ENCODE data around the gene KRTAP24-1. TPM values are rescaled to one million over a fixed set of nuclear protein-coding genes. Genes with fewer than 3 reads are reported as not detected.

The KRTAP24-1 gene
- total and polyA plus RNA-seq, 8 donors = not detected

- 90 to 100% (median 94%) methylated on average over 1 of the region's 1 CpG for WGBS, 5 donors
These were observed 50.7 kb downstream of the KRTAP24-1 start for GRCh38 chr21:30232011-30232410.

More at GRCh38 chr21:30232011-30232410, 50.7 kb downstream of the KRTAP24-1 start:
- no peaks in the 10 kb centered on the region for H3K9me3 ChIP-seq
- H3K27me3 ChIP-seq = no peaks in the 10 kb centered on the region
- H3K36me3 ChIP-seq = no peaks in the 10 kb centered on the region
- no peak for DNase-seq
- TF ChIP-seq POLR2AphosphoS5 (IDR thresholded peaks at IDR 0.05) (no peak), POLR2A (IDR thresholded peaks at IDR 0.05) (no peak), EP300 (IDR thresholded peaks at IDR 0.05) (no peak), CTCF (IDR thresholded peaks at IDR 0.05) (no peak)
- intact Hi-C loops (cut with DNase I; ENCODE audit: low total_unique reads) = no loop called here
- H3K27ac ChIP-seq = no peak overlapping the region
- peaks cover 0 to 6% (median 1%) of the 10 kb centered on the region in 4 donors for H3K4me1 ChIP-seq
- no peak overlapping the region for H3K4me3 ChIP-seq

Other genes with a start within 250 kb of the KRTAP24-1 start
- not detected for gene CLDN17, start 116.1 kb downstream of the KRTAP24-1 start, total RNA-seq
- under 1 TPM in 1 of 3 donors, not detected in 2; 0.40 TPM for gene CLDN17, start 116.1 kb downstream of the KRTAP24-1 start, polyA plus RNA-seq
- 1 to 10 TPM in 1 of 5 donors, under 1 TPM in 1, not detected in 3; 0.89 to 4.1 TPM for gene CLDN8, start 66.9 kb downstream of the KRTAP24-1 start, total RNA-seq
- 1 to 10 TPM in 1 of 3 donors, not detected in 2; 2.1 TPM for gene CLDN8, start 66.9 kb downstream of the KRTAP24-1 start, polyA plus RNA-seq
- not detected for gene KRTAP25-1, start 6.6 kb upstream of the KRTAP24-1 start, total RNA-seq
- not detected for gene KRTAP25-1, start 6.6 kb upstream of the KRTAP24-1 start, polyA plus RNA-seq
- not detected for gene KRTAP26-1, start 37.4 kb upstream of the KRTAP24-1 start, total RNA-seq
- gene KRTAP26-1, start 37.4 kb upstream of the KRTAP24-1 start, polyA plus RNA-seq = not detected
- gene KRTAP27-1, start 54.7 kb upstream of the KRTAP24-1 start, total RNA-seq = not detected
- gene KRTAP27-1, start 54.7 kb upstream of the KRTAP24-1 start, polyA plus RNA-seq = not detected
- gene KRTAP23-1, start 65.7 kb upstream of the KRTAP24-1 start, total RNA-seq = not detected
- gene KRTAP23-1, start 65.7 kb upstream of the KRTAP24-1 start, polyA plus RNA-seq = not detected
- gene KRTAP13-2, start 89.3 kb upstream of the KRTAP24-1 start, total RNA-seq = not detected
- gene KRTAP13-2, start 89.3 kb upstream of the KRTAP24-1 start, polyA plus RNA-seq = not detected
- not detected for gene KRTAP13-1, start 113.1 kb upstream of the KRTAP24-1 start, total RNA-seq
- gene KRTAP13-1, start 113.1 kb upstream of the KRTAP24-1 start, polyA plus RNA-seq = not detected
- not detected for gene KRTAP13-3, start 143.0 kb upstream of the KRTAP24-1 start, total RNA-seq
- not detected for gene KRTAP13-3, start 143.0 kb upstream of the KRTAP24-1 start, polyA plus RNA-seq
- not detected for gene KRTAP13-4, start 147.3 kb upstream of the KRTAP24-1 start, total RNA-seq
- not detected for gene KRTAP13-4, start 147.3 kb upstream of the KRTAP24-1 start, polyA plus RNA-seq
- gene KRTAP15-1, start 157.3 kb upstream of the KRTAP24-1 start, total RNA-seq = not detected
- gene KRTAP15-1, start 157.3 kb upstream of the KRTAP24-1 start, polyA plus RNA-seq = not detected
- not detected for gene KRTAP19-1, start 197.4 kb upstream of the KRTAP24-1 start, total RNA-seq
- gene KRTAP19-1, start 197.4 kb upstream of the KRTAP24-1 start, polyA plus RNA-seq = not detected
- gene KRTAP19-2, start 204.5 kb upstream of the KRTAP24-1 start, total RNA-seq = not detected
- gene KRTAP19-2, start 204.5 kb upstream of the KRTAP24-1 start, polyA plus RNA-seq = not detected
- gene KRTAP19-3, start 209.1 kb upstream of the KRTAP24-1 start, total RNA-seq = not detected
- not detected for gene KRTAP19-3, start 209.1 kb upstream of the KRTAP24-1 start, polyA plus RNA-seq
- not detected for gene KRTAP19-4, start 214.2 kb upstream of the KRTAP24-1 start, total RNA-seq
- gene KRTAP19-4, start 214.2 kb upstream of the KRTAP24-1 start, polyA plus RNA-seq = not detected
- gene KRTAP19-5, start 219.2 kb upstream of the KRTAP24-1 start, total RNA-seq = not detected
- gene KRTAP19-5, start 219.2 kb upstream of the KRTAP24-1 start, polyA plus RNA-seq = not detected

All from stomach (tissue), 9 donors.